ENCODE measurements around the gene DRAP1. TPM values are rescaled to one million over a fixed set of nuclear protein-coding genes. Genes with fewer than 3 reads are reported as not detected.

DRAP1 gene
- total RNA-seq, 1 donor from 2014 or later, result 64.7 TPM

DNA sequence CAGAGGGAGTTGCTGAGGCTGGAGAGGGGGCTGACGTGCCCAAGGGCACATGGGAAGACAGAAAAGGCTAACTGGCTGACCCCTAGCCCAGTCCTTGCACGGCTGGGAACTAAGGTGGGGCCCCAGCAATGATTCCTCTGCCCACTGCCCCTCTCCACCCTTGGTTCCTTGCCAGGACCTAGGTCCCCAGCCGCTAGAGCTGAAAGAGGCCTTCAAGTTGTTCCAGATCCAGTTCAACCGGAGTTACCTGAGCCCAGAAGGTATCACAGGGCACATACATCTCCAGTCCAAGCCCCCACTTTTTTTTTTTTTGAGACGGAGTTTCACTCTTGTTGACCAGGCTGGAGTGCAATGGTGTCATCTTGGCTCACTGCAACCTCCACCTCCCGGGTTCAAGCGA, 39.2 kb upstream of the DRAP1 start:
- H3K27ac Mint-ChIP-seq, result no peak overlapping the region
- DNase-seq (no peak), ATAC-seq (ENCODE audit: low read depth) (no peak)
- TF ChIP-seq, protein P1, sequence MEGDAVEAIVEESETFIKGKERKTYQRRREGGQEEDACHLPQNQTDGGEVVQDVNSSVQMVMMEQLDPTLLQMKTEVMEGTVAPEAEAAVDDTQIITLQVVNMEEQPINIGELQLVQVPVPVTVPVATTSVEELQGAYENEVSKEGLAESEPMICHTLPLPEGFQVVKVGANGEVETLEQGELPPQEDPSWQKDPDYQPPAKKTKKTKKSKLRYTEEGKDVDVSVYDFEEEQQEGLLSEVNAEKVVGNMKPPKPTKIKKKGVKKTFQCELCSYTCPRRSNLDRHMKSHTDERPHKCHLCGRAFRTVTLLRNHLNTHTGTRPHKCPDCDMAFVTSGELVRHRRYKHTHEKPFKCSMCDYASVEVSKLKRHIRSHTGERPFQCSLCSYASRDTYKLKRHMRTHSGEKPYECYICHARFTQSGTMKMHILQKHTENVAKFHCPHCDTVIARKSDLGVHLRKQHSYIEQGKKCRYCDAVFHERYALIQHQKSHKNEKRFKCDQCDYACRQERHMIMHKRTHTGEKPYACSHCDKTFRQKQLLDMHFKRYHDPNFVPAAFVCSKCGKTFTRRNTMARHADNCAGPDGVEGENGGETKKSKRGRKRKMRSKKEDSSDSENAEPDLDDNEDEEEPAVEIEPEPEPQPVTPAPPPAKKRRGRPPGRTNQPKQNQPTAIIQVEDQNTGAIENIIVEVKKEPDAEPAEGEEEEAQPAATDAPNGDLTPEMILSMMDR (IDR thresholded peaks at IDR 0.05), result no peak
- intact Hi-C loops (cut with micrococcal nuclease), result loop anchor here (10.0 kb wide), 1 partner anchor 255 kb away; no protein-coding TSS in a partner anchor
- H3K4me1 Mint-ChIP-seq, result peaks cover 23% of the 10 kb centered on the region
- ChIA-PET CTCF (no interaction called here), POLR2A (interaction anchor here (1.1 kb wide), 1 partner anchor 21 kb away, joined by 4 read pairs; no protein-coding TSS in a partner anchor)
- no peaks in the 10 kb centered on the region for H3K9me3 Mint-ChIP-seq
- no peaks in the 10 kb centered on the region for H3K27me3 Mint-ChIP-seq
- no peak overlapping the region for H3K4me3 Mint-ChIP-seq
- H3K36me3 Mint-ChIP-seq (ENCODE audit: low read depth), result peaks cover 27% of the 10 kb centered on the region

DNA sequence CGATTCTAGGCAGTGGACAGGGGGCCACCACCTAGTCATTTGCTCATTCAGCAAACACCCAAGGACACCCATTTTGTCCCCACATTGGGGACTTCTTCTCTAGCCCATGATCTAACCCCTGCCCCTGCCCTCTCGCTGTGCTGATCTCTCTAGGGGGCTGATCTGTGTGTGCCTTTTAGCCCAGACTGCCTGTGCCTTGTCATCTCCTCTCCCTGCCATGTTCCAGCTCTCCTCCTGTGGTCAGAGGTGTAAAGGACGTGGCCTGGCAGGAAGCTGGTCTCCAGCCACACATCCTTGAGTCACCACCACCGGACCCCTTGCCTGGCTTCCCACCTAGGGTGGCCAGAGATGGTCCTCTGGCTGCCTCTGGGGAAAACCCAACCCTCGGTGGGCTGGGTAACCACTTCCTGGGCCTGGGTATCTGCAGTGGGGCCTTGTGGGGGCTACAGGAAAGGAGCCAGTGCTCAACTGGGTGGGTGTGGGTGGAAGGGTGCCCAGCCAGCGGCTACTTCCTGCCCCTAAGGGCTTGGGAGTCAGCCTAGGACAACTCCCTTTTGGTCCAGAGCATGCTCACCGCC, 38.3 kb upstream of the DRAP1 start:
- CTCF ChIA-PET, result interaction anchor here (1.8 kb wide), 1 partner anchor 21 kb away, joined by 4 read pairs; the partner anchor contains the start of gene MUS81
- Mint-ChIP-seq H3K4me1 (peaks cover 28% of the 10 kb centered on the region), H3K27me3 (no peaks in the 10 kb centered on the region), H3K4me3 (no peak overlapping the region), H3K9me3 (no peaks in the 10 kb centered on the region), H3K27ac (no peak overlapping the region), H3K36me3 (ENCODE audit: low read depth) (peaks cover 34% of the 10 kb centered on the region)
- ATAC-seq (ENCODE audit: low read depth), result no peak
- no peak for DNase-seq
- intact Hi-C loops (cut with micrococcal nuclease), result loop anchor here (10.0 kb wide), 1 partner anchor 254 kb away; no protein-coding TSS in a partner anchor
- TF ChIP-seq, protein P1 (IDR thresholded peaks at IDR 0.05), result no peak
- POLR2A ChIA-PET, result interaction anchor here (0.5 to 1.8 kb wide), 5 partner anchors 9 to 115 kb away, joined by 3 to 7 read pairs (median 5); partner anchors contain the start of genes CCDC85B and MUS81

DNA sequence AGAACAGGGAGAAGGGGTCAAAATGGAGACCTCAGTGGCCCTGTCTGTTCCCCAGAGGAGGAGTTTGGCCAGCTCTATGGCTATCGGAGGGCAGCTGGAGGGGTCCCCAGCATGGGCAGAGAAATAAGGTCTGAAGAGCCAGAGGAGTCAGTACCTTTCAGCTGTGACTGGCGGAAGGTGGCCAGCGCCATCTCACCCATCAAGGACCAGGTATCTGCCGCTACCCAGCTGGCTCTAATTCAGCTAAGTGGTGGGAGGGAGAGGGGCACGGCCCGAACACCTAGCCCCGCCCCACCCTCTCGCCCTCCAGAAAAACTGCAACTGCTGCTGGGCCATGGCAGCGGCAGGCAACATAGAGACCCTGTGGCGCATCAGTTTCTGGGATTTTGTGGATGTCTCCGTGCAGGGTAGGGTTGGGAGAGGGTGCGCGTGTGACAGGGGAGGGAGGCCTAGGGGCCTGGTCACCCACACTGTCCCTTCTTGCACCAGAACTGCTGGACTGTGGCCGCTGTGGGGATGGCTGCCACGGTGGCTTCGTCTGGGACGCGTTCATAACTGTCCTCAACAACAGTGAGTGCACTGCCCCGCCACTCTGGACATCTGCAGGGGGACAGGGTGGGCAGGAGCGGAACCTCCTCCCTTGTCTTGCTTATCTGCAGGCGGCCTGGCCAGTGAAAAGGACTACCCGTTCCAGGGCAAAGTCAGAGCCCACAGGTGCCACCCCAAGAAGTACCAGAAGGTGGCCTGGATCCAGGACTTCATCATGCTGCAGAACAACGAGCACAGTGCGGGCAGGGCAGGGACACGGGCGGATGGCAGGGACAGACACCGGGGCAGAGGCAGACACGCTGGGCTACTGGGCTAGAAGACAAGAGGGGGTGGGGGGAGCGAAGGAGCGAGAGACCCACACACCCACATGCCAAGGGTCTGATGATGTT, 36.8 kb upstream of the DRAP1 start:
- peaks cover 38% of the 10 kb centered on the region for H3K4me1 Mint-ChIP-seq
- no peak overlapping the region for H3K27ac Mint-ChIP-seq
- TF ChIP-seq, protein P1 (IDR thresholded peaks at IDR 0.05), result no peak
- H3K4me3 Mint-ChIP-seq, result no peak overlapping the region
- H3K27me3 Mint-ChIP-seq, result no peaks in the 10 kb centered on the region
- peaks cover 45% of the 10 kb centered on the region for H3K36me3 Mint-ChIP-seq (ENCODE audit: low read depth)
- intact Hi-C loops (cut with micrococcal nuclease), result loop anchor here (10.0 kb wide), 1 partner anchor 252 kb away; no protein-coding TSS in a partner anchor
- ChIA-PET POLR2A (interaction anchor here (0.6 to 1.8 kb wide), 2 partner anchors 23 to 1067 kb away, joined by 3 to 7 read pairs; partner anchors contain the start of gene MUS81), CTCF (interaction anchor here (0.7 to 1.8 kb wide), 2 partner anchors 9 to 22 kb away, joined by 3 to 4 read pairs; partner anchors contain the start of genes CCDC85B and MUS81)
- DNase-seq (no peak), ATAC-seq (ENCODE audit: low read depth) (no peak)
- H3K9me3 Mint-ChIP-seq, result no peaks in the 10 kb centered on the region

DNA sequence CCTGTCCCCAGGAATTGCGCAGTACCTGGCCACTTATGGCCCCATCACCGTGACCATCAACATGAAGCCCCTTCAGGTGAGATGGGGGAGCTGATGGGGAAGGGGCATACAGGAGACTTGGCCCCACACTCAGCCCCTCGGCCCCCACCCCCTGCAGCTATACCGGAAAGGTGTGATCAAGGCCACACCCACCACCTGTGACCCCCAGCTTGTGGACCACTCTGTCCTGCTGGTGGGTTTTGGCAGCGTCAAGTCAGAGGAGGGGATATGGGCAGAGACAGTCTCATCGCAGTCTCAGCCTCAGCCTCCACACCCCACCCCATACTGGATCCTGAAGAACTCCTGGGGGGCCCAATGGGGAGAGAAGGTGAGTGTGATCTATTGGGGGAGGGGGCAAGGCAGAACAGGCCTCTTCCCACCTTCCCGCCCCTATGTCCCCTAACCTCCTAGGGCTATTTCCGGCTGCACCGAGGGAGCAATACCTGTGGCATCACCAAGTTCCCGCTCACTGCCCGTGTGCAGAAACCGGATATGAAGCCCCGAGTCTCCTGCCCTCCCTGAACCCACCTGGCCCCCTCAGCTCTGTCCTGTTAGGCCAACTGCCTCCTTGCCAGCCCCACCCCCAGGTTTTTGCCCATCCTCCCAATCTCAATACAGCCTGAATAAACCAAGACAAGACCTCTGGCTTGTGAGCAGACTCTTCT, 36.0 kb upstream of the DRAP1 start:
- Mint-ChIP-seq H3K4me3 (no peak overlapping the region), H3K27ac (no peak overlapping the region), H3K4me1 (peaks cover 45% of the 10 kb centered on the region), H3K36me3 (ENCODE audit: low read depth) (peaks cover 46% of the 10 kb centered on the region), H3K9me3 (no peaks in the 10 kb centered on the region), H3K27me3 (no peaks in the 10 kb centered on the region)
- POLR2A ChIA-PET, result interaction anchor here (0.6 to 11.8 kb wide), 4 partner anchors 23 to 119 kb away, joined by 3 to 340 read pairs (median 6); partner anchors contain the start of genes BANF1, C11orf68, CFL1 and DRAP1
- DNase-seq (no peak), ATAC-seq (ENCODE audit: low read depth) (no peak)
- intact Hi-C loops (cut with micrococcal nuclease), result loop anchor here (10.0 kb wide), 1 partner anchor 252 kb away; no protein-coding TSS in a partner anchor
- TF ChIP-seq, protein P1 (IDR thresholded peaks at IDR 0.05), result no peak
- CTCF ChIA-PET, result interaction anchor here (1.3 to 4.0 kb wide), 12 partner anchors 9 to 119 kb away, joined by 4 to 67 read pairs (median 12); partner anchors contain the start of genes BANF1, EIF1AD, FOSL1 and MUS81

Data from activated B cell treated with CpG ODN at 0.5 μM for 24 hours (primary cell).